Bronchial epithelial cell (primary cell): ENCODE results near the gene NFYC. TPM values are rescaled to one million over a fixed set of nuclear protein-coding genes. Genes with fewer than 3 reads are reported as not detected.
"Not testable (repeated sequence)": the region's sequence is repeated elsewhere in the genome, so short reads cannot be mapped to it uniquely, and the experiment has no call there.

Experiments
- DNase-seq: peaks from one replicate; pipeline ENCODE4 v3.0.0-alpha.2; 2010; ENCODE audit warnings: low read depth
- FAIRE-seq: peaks from 2 replicates; lab custom pipeline; 2011; peaks lifted over from hg19 to GRCh38; lab: Jason Lieb, UNC
- H3K27me3 ChIP-seq: 2 replicates; pipeline ENCODE4 v1.5.1; 2011; ENCODE audit warnings: low read length; ENCODE audit not compliant: control insufficient read depth, insufficient read depth
- H3K36me3 ChIP-seq: 2 replicates; pipeline ENCODE4 v1.5.1; 2011; ENCODE audit warnings: low read length; ENCODE audit not compliant: control insufficient read depth, insufficient read depth
- H3K4me3 ChIP-seq: 2 replicates; pipeline ENCODE4 v1.5.1; 2011; ENCODE audit warnings: mild to moderate bottlenecking, low read depth, low read length, control low read depth
- CTCF ChIP-seq: IDR thresholded peaks from 2 replicates; pipeline ENCODE4 v1.5.1; 2011; ENCODE audit warnings: mild to moderate bottlenecking, moderate library complexity, low read length, control low read depth, inconsistent platforms; ENCODE audit not compliant: insufficient read depth, severe bottlenecking
- total RNA-seq: library from RNA; depleted of rRNA; stranded (reverse); fragments of >200 nt; gene quantifications from 2 replicates; pipeline ENCODE4 v1.2.1, GENCODE V29; 2014

NFYC gene
- total RNA-seq, 1 donor from 2014 or later = 22.9 TPM

GRCh38 chr1:40723196-40723955 lies 31.9 kb downstream of the NFYC start:
- FAIRE-seq = no peak
- no peak for DNase-seq
- H3K27me3 ChIP-seq = no peaks in the 10 kb centered on the region
- TF ChIP-seq CTCF = no peak
- H3K36me3 ChIP-seq = no peaks in the 10 kb centered on the region
- H3K4me3 ChIP-seq = no peak overlapping the region

DNA sequence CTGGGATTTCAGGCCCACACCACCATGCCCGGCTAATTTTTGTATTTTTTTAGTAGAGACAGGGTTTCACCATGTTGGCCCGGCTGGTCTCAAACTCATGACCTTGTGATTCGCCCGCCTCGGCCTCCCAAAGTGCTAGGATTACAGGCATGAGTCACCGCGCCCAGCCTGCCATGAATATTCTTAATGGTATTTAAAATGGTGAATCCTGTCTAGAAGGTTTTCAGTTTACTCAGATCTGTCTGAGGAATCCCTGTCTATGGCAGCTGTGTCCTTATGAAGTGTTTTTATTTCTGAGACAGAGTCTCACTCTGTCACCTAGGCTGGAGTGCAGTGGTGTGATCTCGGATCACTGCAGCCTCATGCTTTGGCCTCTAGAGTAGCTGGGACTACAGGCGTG lies 36.2 kb downstream of the NFYC start:
- H3K27me3 ChIP-seq, H3K36me3 ChIP-seq, H3K4me3 ChIP-seq, FAIRE-seq: not testable (repeated sequence)
- DNase-seq = peak; percentile 35

GRCh38 chr1:40729316-40729862 lies 37.9 kb downstream of the NFYC start:
- not testable (repeated sequence) for H3K4me3 ChIP-seq, H3K27me3 ChIP-seq, H3K36me3 ChIP-seq, DNase-seq, FAIRE-seq

GRCh38 chr1:40732756-40733301 lies 41.3 kb downstream of the NFYC start:
- TF ChIP-seq CTCF = no peak
- H3K36me3 ChIP-seq = no peaks in the 10 kb centered on the region
- no peaks in the 10 kb centered on the region for H3K27me3 ChIP-seq
- H3K4me3 ChIP-seq = no peak overlapping the region
- FAIRE-seq = no peak
- DNase-seq = peak; percentile 18

DNA sequence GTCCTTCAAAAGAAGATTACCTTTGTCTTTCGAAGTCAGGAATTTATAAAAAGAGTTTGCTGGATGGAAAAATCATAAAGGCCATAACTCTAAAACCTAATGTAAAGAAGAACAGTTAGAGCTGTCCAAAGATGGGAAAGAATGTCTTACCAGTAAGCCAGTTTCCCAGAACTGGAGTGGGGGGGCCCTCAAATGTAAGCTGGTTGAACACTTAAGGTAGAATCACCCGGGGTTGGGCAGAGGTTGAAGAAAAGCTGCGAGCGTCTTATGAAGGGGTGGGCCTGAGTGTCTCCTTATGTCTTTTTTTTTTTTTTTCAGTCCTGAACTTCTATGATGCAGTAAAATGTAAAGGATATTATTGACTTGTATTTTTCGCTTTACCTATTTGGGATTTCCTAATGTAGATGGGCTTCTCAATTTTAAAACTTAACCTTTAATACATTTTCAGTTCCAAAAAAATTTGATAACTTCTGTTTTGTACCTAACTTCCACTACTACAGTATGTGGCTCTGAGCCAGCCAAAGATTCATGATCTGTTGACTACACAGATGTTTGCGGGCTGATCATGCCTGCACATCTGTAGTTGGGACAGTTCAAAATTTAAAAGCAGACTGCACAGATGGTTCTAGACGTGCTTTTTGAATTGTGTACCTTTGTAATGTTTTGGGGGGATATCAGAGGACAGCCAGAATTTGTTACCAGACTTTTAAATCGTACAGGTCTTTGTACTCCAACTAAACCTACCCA lies 43.6 kb downstream of the NFYC start:
- DNase-seq (no peak), FAIRE-seq (no peak)
- TF ChIP-seq CTCF = no peak
- Histone ChIP-seq H3K36me3 (peaks cover 3% of the 10 kb centered on the region), H3K27me3 (no peaks in the 10 kb centered on the region), H3K4me3 (no peak overlapping the region)

DNA sequence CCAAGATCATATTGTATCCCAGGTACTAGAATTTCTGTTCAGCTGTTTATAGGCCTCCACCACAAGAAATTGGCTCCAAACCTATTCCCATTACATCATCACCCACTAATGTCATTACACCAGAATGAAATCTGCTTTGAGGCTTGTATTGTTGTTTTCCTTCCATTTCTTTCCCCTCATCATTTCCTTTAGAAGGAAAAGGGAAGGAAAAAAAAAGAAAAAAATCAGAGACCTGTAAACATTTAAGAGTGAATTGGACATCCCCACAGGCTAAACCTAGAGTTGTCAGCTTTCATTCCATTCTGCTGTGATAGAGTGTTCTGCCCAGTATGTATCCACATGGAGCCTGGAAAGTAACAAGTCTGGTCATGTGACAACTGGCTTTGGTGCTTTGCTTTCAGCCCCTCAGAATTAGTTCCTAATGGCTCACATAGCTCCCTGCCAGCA lies 44.6 kb downstream of the NFYC start:
- FAIRE-seq = no peak

More for the DNA sequence above, 44.6 kb downstream of the NFYC start:
- TF ChIP-seq CTCF = no peak
- DNase-seq = peak; percentile 79
- H3K27me3 ChIP-seq = no peaks in the 10 kb centered on the region
- no peak overlapping the region for H3K4me3 ChIP-seq
- peaks cover 5% of the 10 kb centered on the region for H3K36me3 ChIP-seq
